WI38 (cell line): ENCODE results near the gene MITF.

Experiments
- H3K4me3 ChIP-seq: 2 replicates; pipeline ENCODE4 v1.5.1; 2011; ENCODE audit warnings: low read depth, mild to moderate bottlenecking, control low read depth, low read length
- CTCF ChIP-seq: IDR thresholded peaks from 2 replicates; pipeline ENCODE4 v1.5.1; 2012; ENCODE audit warnings: low read depth, mild to moderate bottlenecking, control low read depth, low read length

MITF gene

GRCh38 chr3:69976021-69976420 lies 236.8 kb downstream of the MITF start:
- no peak for TF ChIP-seq CTCF
- H3K4me3 ChIP-seq: no peak overlapping the region

GRCh38 chr3:69983546-69984265 lies 244.4 kb downstream of the MITF start:
- no peak for TF ChIP-seq CTCF

GRCh38 chr3:69985266-69985665 lies 246.0 kb downstream of the MITF start:
- TF ChIP-seq CTCF: no peak
- H3K4me3 ChIP-seq: no peak overlapping the region

More at GRCh38 chr3:69983546-69984265, 244.4 kb downstream of the MITF start:
- H3K4me3 ChIP-seq: no peak overlapping the region

- H3K4me3 ChIP-seq: no peak overlapping the region
- no peak for TF ChIP-seq CTCF
Measured at GRCh38 chr3:69986419-69986818, 247.2 kb downstream of the MITF start.

- no peak overlapping the region for H3K4me3 ChIP-seq
- no peak for TF ChIP-seq CTCF
Measured at GRCh38 chr3:69987833-69988232, 248.6 kb downstream of the MITF start.

- H3K4me3 ChIP-seq: no peak overlapping the region
- TF ChIP-seq CTCF: no peak
Measured at GRCh38 chr3:69993757-69994156, 254.5 kb downstream of the MITF start.

GRCh38 chr3:69994919-69995318 lies 255.7 kb downstream of the MITF start:
- H3K4me3 ChIP-seq: no peak overlapping the region
- no peak for TF ChIP-seq CTCF
